Motor neuron (in vitro differentiated cells): ENCODE measurements around the gene SMARCA2. TPM values are rescaled to one million over a fixed set of nuclear protein-coding genes. Genes with fewer than 3 reads are reported as not detected.

Experiments
- ATAC-seq, 8 experiments: fragments of 200-7000 bp; cut with Tn5 transposase; replicated peaks in 6 of 8; 2 replicates each; pipeline ENCODE4 v1.8.0; 2021; ENCODE audit warnings: mild to moderate bottlenecking in 8 of 8, moderate library complexity in 8 of 8
- H3K27ac ChIP-seq, 2 donors: fragments of 250-450 bp; sonication (Bioruptor Pico); 2 replicates each; pipeline ENCODE4 v1.9.0; 2021; ENCODE audit warnings: antibody characterized with exemption in 2 of 2, mild to moderate bottlenecking in 2 of 2, moderate library complexity in 1 of 2
- H3K4me1 ChIP-seq, 2 donors: fragments of 250-450 bp; sonication (Bioruptor Pico); replicated peaks in 1 of 2; 2 replicates each; pipeline ENCODE4 v1.6.1; 2021; ENCODE audit warnings: antibody characterized with exemption in 2 of 2, mild to moderate bottlenecking in 2 of 2, moderate library complexity in 1 of 2
- H3K4me3 ChIP-seq, 5 donors: fragments of 250-450 bp; sonication (Bioruptor Pico); 2 replicates each; pipeline ENCODE4 v1.9.0; 2021; ENCODE audit warnings: antibody characterized with exemption in 5 of 5, mild to moderate bottlenecking in 5 of 5, moderate library complexity in 4 of 5
- WGBS, 10 experiments: fragments of 450-650 bp; shearing (Covaris generic); methylation state at CpG; one replicate each; pipeline ENCODE4 v1.0.0; 2022; 5-methylcytosine and 5-hydroxymethylcytosine counted together
- in situ Hi-C, 9 experiments: fragments of 400-800 bp; cut with MboI; loops; one replicate each; pipeline ENCODE4 v1.15.0; 2021; ENCODE audit warnings: low sequenced_read_pairs in 9 of 9, low pct_unique_long_range_greater_than_20kb in 2 of 9; ENCODE audit not compliant: unreplicated experiment in 9 of 9
- total RNA-seq, 8 experiments: library from RNA; unstranded; fragments of 300-600 nt; gene quantifications; 2 replicates each; pipeline versions ENCODE4 v1.2.3 to v1.2.4, GENCODE V29; 2022

SMARCA2 gene
- total RNA-seq, 8 experiments from 2014 or later = 16.7 to 217 (median 66.6) TPM

GRCh38 chr9:2228132-2228531 lies 213.0 kb downstream of the SMARCA2 start:
- in situ Hi-C loops = no loop called here
- peaks cover 7 to 22% of the 10 kb centered on the region in 2 donors for H3K4me1 ChIP-seq
- peak in 2 of 8 experiments; percentile 29 to 45 for ATAC-seq
- no peak overlapping the region for H3K4me3 ChIP-seq
- 0 to 100% (median 50%) methylated on average over 1 to 2 of the region's 2 CpGs; no CpG with 5 or more reads in 3 of the 10 experiments for WGBS, 10 experiments
- H3K27ac ChIP-seq = no peak overlapping the region

GRCh38 chr9:2228641-2229040 lies 213.5 kb downstream of the SMARCA2 start:
- in situ Hi-C loops = no loop called here
- WGBS, 10 experiments = 57 to 100% (median 100%) methylated on average over 1 to 2 of the region's 2 CpGs; no CpG with 5 or more reads in 1 of the 10 experiments
- Histone ChIP-seq H3K4me3 (no peak overlapping the region), H3K4me1 (peaks cover 7 to 24% of the 10 kb centered on the region in 2 donors), H3K27ac (no peak overlapping the region)
- ATAC-seq = no peak

GRCh38 chr9:2229109-2229721 lies 214.1 kb downstream of the SMARCA2 start:
- Histone ChIP-seq H3K4me3 (no peak overlapping the region), H3K4me1 (peaks cover 11 to 28% of the 10 kb centered on the region in 2 donors), H3K27ac (no peak overlapping the region)
- in situ Hi-C loops = no loop called here
- no peak for ATAC-seq
- WGBS, 10 experiments = 83 to 100% (median 100%) methylated on average over 1 to 3 of the region's 3 CpGs; no CpG with 5 or more reads in 2 of the 10 experiments

- peaks cover 17 to 38% of the 10 kb centered on the region in 2 donors for H3K4me1 ChIP-seq
- no peak overlapping the region for H3K4me3 ChIP-seq
- 80 to 100% (median 94%) methylated on average over 1 to 2 of the region's 2 CpGs; no CpG with 5 or more reads in 3 of the 10 experiments for WGBS, 10 experiments
- ATAC-seq = no peak
- H3K27ac ChIP-seq = no peak overlapping the region
- in situ Hi-C loops = no loop called here
Observed at GRCh38 chr9:2230362-2230761, 215.2 kb downstream of the SMARCA2 start.

GRCh38 chr9:2231101-2231500 lies 216.0 kb downstream of the SMARCA2 start:
- ATAC-seq = no peak
- no peak overlapping the region for H3K27ac ChIP-seq
- in situ Hi-C loops = no loop called here
- 86 to 100% (median 100%) methylated on average over 1 of the region's 1 CpG; no CpG with 5 or more reads in 4 of the 10 experiments for WGBS, 10 experiments
- peaks cover 17 to 35% of the 10 kb centered on the region in 2 donors for H3K4me1 ChIP-seq
- no peak overlapping the region for H3K4me3 ChIP-seq

GRCh38 chr9:2231829-2232228 lies 216.7 kb downstream of the SMARCA2 start:
- WGBS, 10 experiments = 0 to 100% (median 67%) methylated on average over 1 to 2 of the region's 2 CpGs; no CpG with 5 or more reads in 3 of the 10 experiments
- peak in 1 of 8 experiments; percentile 16 for ATAC-seq
- in situ Hi-C loops = no loop called here
- Histone ChIP-seq H3K4me1 (peaks cover 17 to 33% of the 10 kb centered on the region in 2 donors), H3K27ac (no peak overlapping the region), H3K4me3 (no peak overlapping the region)

GRCh38 chr9:2233274-2233673 lies 218.1 kb downstream of the SMARCA2 start:
- Histone ChIP-seq H3K4me1 (peaks cover 10 to 19% of the 10 kb centered on the region in 2 donors), H3K4me3 (no peak overlapping the region), H3K27ac (no peak overlapping the region)
- in situ Hi-C loops = no loop called here
- 10 to 100% (median 75%) methylated on average over 1 to 3 of the region's 3 CpGs; no CpG with 5 or more reads in 1 of the 10 experiments for WGBS, 10 experiments
- ATAC-seq = peak in 3 of 8 experiments; percentile 65 to 68 (median 66)

GRCh38 chr9:2234371-2234893 lies 219.3 kb downstream of the SMARCA2 start:
- in situ Hi-C loops = no loop called here
- H3K27ac ChIP-seq = peak overlapping the region in 1 of 2 donors; percentile 12
- no peak overlapping the region for H3K4me3 ChIP-seq
- peaks cover 10 to 18% of the 10 kb centered on the region in 2 donors for H3K4me1 ChIP-seq
- ATAC-seq = peak; percentile 43 to 98 (median 96)
- 24 to 100% (median 70%) methylated on average over 1 to 5 of the region's 5 CpGs; no CpG with 5 or more reads in 2 of the 10 experiments for WGBS, 10 experiments

- WGBS, 10 experiments = 50 to 100% (median 96%) methylated on average over 1 to 5 of the region's 5 CpGs; no CpG with 5 or more reads in 2 of the 10 experiments
- Histone ChIP-seq H3K4me1 (peaks cover 16 to 28% of the 10 kb centered on the region in 2 donors), H3K4me3 (no peak overlapping the region), H3K27ac (no peak overlapping the region)
- no peak for ATAC-seq
- in situ Hi-C loops = no loop called here
Observed at GRCh38 chr9:2235623-2236022, 220.5 kb downstream of the SMARCA2 start.

GRCh38 chr9:2236850-2237249 lies 221.7 kb downstream of the SMARCA2 start:
- H3K4me3 ChIP-seq = no peak overlapping the region
- no peak overlapping the region for H3K27ac ChIP-seq
- in situ Hi-C loops = no loop called here
- peaks cover 23 to 32% of the 10 kb centered on the region in 2 donors for H3K4me1 ChIP-seq
- 54 to 100% (median 83%) methylated on average over 1 to 3 of the region's 3 CpGs; no CpG with 5 or more reads in 1 of the 10 experiments for WGBS, 10 experiments
- no peak for ATAC-seq

- ATAC-seq = peak; percentile 25 to 84 (median 76)
- WGBS, 10 experiments = 0 to 27% (median 1%) methylated on average over 1 to 10 of the region's 15 CpGs; no CpG with 5 or more reads in 6 of the 10 experiments
- H3K27ac ChIP-seq = peak overlapping the region; percentile 86 to 96
- peaks cover 24 to 28% of the 10 kb centered on the region in 2 donors for H3K4me1 ChIP-seq
- H3K4me3 ChIP-seq = peak overlapping the region; percentile 30 to 42 (median 36)
- in situ Hi-C loops = no loop called here
Observed at GRCh38 chr9:2241461-2241835, 226.3 kb downstream of the SMARCA2 start.

GRCh38 chr9:2241836-2242741 lies 226.9 kb downstream of the SMARCA2 start:
- ATAC-seq = peak; percentile 83 to 96 (median 85)
- 0 to 5% (median 0%) methylated on average over 3 to 20 of the region's 38 CpGs; no CpG with 5 or more reads in 2 of the 10 experiments for WGBS, 10 experiments
- H3K27ac ChIP-seq = peak overlapping the region; percentile 86 to 96
- in situ Hi-C loops = no loop called here
- peak overlapping the region; percentile 30 to 42 (median 36) for H3K4me3 ChIP-seq
- peaks cover 24 to 28% of the 10 kb centered on the region in 2 donors for H3K4me1 ChIP-seq
